Upper lobe of left lung (tissue), 6 donors: ENCODE data around the gene OR5AU1. TPM values are rescaled to one million over a fixed set of nuclear protein-coding genes. Genes with fewer than 3 reads are reported as not detected.
"Not testable (repeated sequence)": the region's sequence is repeated elsewhere in the genome, so short reads cannot be mapped to it uniquely, and the experiment has no call there.

ENCODE experiments used
- ATAC-seq, 2 donors: fragments of 200-7000 bp; cut with Tn5 transposase; one replicate each; pipeline ENCODE4 v1.9.1; 2022; ENCODE audit warnings: mild to moderate bottlenecking in 2 of 2, moderate library complexity in 2 of 2; ENCODE audit not compliant: low FRiP score in 2 of 2
- DNase-seq, 2 donors: peaks; one replicate each; pipeline ENCODE4 v3.0.0-alpha.2; 2019 to 2020
- H3K27ac ChIP-seq, 4 donors: fragments of 200-600 bp; sonication (generic); one replicate each; pipeline ENCODE4 v1.5.1; 2016 to 2019
- H3K27me3 ChIP-seq, 4 donors: fragments of 200-600 bp; sonication (generic); one replicate each; pipeline ENCODE4 v1.5.1; 2017 to 2019
- H3K36me3 ChIP-seq, 4 donors: fragments of 200-600 bp; sonication (generic); one replicate each; pipeline ENCODE4 v1.5.1; 2016 to 2019
- H3K4me1 ChIP-seq, 4 donors: fragments of 200-600 bp; sonication (generic); one replicate each; pipeline ENCODE4 v1.5.1; 2018 to 2019
- H3K4me3 ChIP-seq, 4 donors: fragments of 200-600 bp; sonication (generic); one replicate each; pipeline ENCODE4 v1.5.1; 2017 to 2019; ENCODE audit warnings: mild to moderate bottlenecking in 2 of 4, moderate library complexity in 1 of 4
- H3K9me3 ChIP-seq, 4 donors: fragments of 200-600 bp; sonication (generic); one replicate each; pipeline ENCODE4 v1.5.1; 2018 to 2019
- EP300 ChIP-seq, 4 donors: sonication (generic); formaldehyde crosslinking; IDR thresholded peaks; one replicate each; pipeline ENCODE4 v1.5.1; 2017; ENCODE audit warnings: antibody characterized with exemption in 4 of 4, control low read depth in 2 of 4
- POLR2A ChIP-seq, 4 donors: fragments of 450-650 bp; IDR thresholded peaks; one replicate each; pipeline ENCODE4 v1.5.1; 2016 to 2017; ENCODE audit warnings: antibody characterized with exemption in 4 of 4, mild to moderate bottlenecking in 2 of 4
- POLR2AphosphoS5 ChIP-seq, 2 donors: sonication (generic); formaldehyde crosslinking; IDR thresholded peaks; one replicate each; pipeline ENCODE4 v1.5.1; 2017; ENCODE audit warnings: antibody characterized with exemption in 2 of 2
- WGBS, 2 donors: methylation state at CpG; one replicate each; pipeline ENCODE4 v1.1.5; 2017 to 2018; 5-methylcytosine and 5-hydroxymethylcytosine counted together
- total RNA-seq, 6 donors: library from RNA; depleted of rRNA in 4 of 6; stranded (reverse); fragments of >200 nt in 4 of 6; gene quantifications; one replicate each; pipeline versions ENCODE4 v1.1.0 to v1.2.1, GENCODE V29; 2016 to 2021
- TF ChIP-seq, protein P1 (sequence below), 6 experiments: fragments of 450-650 bp in 4 of 6; fragments of 200-600 bp in 2 of 6; sonication (generic) in 2 of 6; IDR thresholded peaks; one replicate each; pipeline ENCODE4 v1.5.1; 2016 to 2019; ENCODE audit warnings: antibody characterized with exemption in 6 of 6
- donor health status: DM: no; HTN: no; CAD: no; lungs with moderate emphysema.
- donor health status: DM: no; HTN: yes; CAD: no; lungs with severe emphysema.

Gene OR5AU1
- total RNA-seq, 6 donors from 2014 or later: not detected

DNA sequence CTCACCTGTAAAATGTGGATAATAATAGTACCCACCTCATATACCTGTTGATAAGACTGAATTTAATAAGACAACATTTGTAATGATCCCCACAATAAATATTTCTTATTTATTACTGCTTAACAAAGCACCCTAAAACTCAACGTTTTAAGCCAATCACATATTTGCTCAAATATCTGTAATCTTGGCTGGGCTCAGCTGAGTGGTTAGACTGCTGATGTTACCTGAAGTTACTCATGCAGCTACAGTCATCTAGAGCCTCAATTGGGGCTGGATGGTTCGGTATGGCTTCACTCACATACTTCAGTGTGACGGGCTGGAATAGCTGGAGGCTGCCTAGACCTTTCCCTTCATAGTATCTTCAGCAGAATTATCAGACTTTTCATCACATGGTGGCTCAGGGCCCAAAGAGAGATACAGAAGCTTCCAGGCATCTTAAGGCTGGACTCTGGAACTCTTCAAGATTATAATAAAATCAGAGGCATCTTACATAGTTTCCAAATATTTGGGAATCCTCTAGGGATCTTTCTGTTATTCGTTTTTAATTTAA lies 4.3 kb upstream of the OR5AU1 start:
- no peak for TF ChIP-seq POLR2A (IDR thresholded peaks at IDR 0.05)
- TF ChIP-seq POLR2AphosphoS5 (IDR thresholded peaks at IDR 0.05): no peak
- TF ChIP-seq, protein P1, sequence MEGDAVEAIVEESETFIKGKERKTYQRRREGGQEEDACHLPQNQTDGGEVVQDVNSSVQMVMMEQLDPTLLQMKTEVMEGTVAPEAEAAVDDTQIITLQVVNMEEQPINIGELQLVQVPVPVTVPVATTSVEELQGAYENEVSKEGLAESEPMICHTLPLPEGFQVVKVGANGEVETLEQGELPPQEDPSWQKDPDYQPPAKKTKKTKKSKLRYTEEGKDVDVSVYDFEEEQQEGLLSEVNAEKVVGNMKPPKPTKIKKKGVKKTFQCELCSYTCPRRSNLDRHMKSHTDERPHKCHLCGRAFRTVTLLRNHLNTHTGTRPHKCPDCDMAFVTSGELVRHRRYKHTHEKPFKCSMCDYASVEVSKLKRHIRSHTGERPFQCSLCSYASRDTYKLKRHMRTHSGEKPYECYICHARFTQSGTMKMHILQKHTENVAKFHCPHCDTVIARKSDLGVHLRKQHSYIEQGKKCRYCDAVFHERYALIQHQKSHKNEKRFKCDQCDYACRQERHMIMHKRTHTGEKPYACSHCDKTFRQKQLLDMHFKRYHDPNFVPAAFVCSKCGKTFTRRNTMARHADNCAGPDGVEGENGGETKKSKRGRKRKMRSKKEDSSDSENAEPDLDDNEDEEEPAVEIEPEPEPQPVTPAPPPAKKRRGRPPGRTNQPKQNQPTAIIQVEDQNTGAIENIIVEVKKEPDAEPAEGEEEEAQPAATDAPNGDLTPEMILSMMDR (IDR thresholded peaks at IDR 0.05): no peak
- TF ChIP-seq EP300 (IDR thresholded peaks at IDR 0.05): no peak
- DNase-seq (no peak), ATAC-seq (no peak)
- H3K4me3 ChIP-seq: no peak overlapping the region
- WGBS, 2 donors: 70 to 86% methylated on average over 4 of the region's 4 CpGs
- H3K9me3 ChIP-seq: no peaks in the 10 kb centered on the region
- H3K36me3 ChIP-seq: no peaks in the 10 kb centered on the region
- H3K4me1 ChIP-seq: no peaks in the 10 kb centered on the region
- no peaks in the 10 kb centered on the region for H3K27me3 ChIP-seq
- H3K27ac ChIP-seq: no peak overlapping the region

DNA sequence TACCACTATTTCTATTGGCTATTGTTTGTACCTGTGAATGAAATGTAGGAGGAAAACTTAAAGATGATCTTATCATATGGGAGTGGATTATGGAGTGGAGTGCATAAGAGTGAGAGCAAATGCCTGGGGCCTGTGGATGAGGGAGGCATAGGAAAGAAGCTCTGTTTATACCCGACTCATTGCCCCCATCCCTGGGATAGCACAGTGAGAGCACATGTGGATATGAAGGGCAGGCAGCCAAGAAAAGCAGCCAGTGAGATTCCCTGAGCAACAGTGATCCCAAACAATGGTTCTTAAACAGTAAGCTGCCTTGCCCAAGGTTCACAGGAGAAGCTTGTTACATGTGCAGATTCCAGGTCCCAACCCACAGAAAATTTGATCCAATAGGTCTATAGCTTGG lies 2.3 kb upstream of the OR5AU1 start:
- not testable (repeated sequence) for H3K27ac ChIP-seq, H3K4me1 ChIP-seq, H3K4me3 ChIP-seq, DNase-seq, H3K36me3 ChIP-seq, ATAC-seq, H3K9me3 ChIP-seq, H3K27me3 ChIP-seq
- 36 to 70% methylated on average over 1 of the region's 1 CpG for WGBS, 2 donors

DNA sequence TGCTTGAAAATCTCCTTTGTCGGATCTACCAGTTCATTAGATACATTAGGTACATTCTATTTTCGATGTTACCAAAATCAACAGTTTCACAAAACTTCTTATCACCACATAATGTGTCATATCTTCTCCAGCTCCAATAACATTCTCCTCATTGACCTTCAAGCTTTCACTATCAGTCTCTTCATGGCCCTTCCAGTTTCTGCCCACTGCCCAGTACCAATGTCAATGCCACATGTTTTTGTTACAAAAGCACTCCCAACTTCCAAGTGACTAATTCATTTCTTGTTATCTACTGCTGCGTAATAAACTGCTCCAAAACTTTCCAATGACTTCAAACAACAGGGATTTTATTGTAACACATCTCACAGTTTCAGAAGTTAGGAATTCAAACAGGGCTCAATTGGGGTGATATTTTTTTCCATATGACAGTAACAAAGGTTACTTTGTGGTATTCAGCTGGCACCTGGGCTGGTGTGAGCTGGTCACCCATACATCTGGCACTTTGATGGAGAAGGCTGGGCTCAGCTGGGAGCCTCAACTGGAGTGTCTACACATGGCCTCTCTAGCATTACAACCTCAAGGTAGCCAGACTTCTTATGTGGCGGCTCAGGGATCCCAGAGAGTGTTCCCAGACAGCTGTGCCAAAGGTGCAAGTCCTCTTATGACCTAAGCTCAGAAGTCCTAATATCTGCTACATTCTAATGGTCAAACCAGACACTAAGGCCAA lies 6.1 kb downstream of the OR5AU1 start:
- H3K4me1 ChIP-seq: no peaks in the 10 kb centered on the region
- H3K36me3 ChIP-seq: no peaks in the 10 kb centered on the region
- TF ChIP-seq, protein P1 (IDR thresholded peaks at IDR 0.05): no peak
- no peak for TF ChIP-seq POLR2AphosphoS5 (IDR thresholded peaks at IDR 0.05)
- no peak for TF ChIP-seq POLR2A (IDR thresholded peaks at IDR 0.05)
- no peak for TF ChIP-seq EP300 (IDR thresholded peaks at IDR 0.05)
- no peak overlapping the region for H3K27ac ChIP-seq
- ATAC-seq (no peak), DNase-seq (no peak)
- 87 to 94% methylated on average over 3 to 4 of the region's 4 CpGs for whole genome bisulfite sequencing, 2 donors
- H3K4me3 ChIP-seq: no peak overlapping the region
- H3K9me3 ChIP-seq: peaks cover 3 to 12% (median 6%) of the 10 kb centered on the region in 4 donors
- H3K27me3 ChIP-seq: no peaks in the 10 kb centered on the region

DNA sequence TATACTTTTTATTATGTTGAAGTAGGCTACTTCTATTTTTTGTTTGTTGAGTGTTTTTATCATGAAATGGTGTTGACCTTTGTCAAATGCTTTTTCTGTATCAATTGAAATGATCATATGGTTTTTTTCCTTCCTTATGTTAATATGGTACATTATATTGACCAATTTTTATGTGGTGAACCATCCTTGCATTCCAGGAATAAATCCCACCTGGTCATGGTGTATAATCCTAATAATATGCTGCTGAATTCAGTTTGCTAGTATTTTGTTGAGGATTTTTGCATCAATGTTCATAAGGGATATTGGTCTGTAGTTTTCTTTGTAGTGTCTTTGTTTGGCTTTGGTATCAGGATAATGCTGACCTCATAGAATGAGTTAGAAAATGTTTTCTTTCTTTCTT lies 10.4 kb downstream of the OR5AU1 start:
- TF ChIP-seq POLR2AphosphoS5 (IDR thresholded peaks at IDR 0.05) (no peak), EP300 (IDR thresholded peaks at IDR 0.05) (no peak), POLR2A (IDR thresholded peaks at IDR 0.05) (no peak)
- TF ChIP-seq, protein P1 (IDR thresholded peaks at IDR 0.05): no peak
- DNase-seq (no peak), ATAC-seq (no peak)
- Histone ChIP-seq H3K27ac (no peak overlapping the region), H3K4me3 (no peak overlapping the region), H3K9me3 (peaks cover 3 to 12% (median 6%) of the 10 kb centered on the region in 4 donors), H3K27me3 (no peaks in the 10 kb centered on the region), H3K36me3 (no peaks in the 10 kb centered on the region), H3K4me1 (no peaks in the 10 kb centered on the region)

DNA sequence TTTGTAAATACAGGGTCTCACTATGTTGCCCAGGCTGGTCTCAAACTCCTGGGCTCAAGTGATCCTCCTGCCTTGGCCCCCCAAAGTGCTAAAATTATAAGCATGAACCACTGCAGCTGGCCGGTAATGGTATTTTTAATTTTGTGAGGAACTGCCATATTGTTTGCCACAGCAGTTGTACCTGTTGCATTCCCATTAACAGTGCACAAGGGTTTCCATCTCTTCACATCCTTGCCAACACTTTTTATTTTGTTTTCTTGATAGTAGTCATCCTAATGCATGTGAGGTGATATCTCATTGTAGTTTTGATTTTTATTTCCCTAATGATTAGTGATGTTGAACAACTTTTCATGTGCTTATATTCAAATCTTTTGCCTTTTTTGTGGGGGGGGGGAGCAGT lies 13.5 kb downstream of the OR5AU1 start:
- WGBS, 2 donors: 100% methylated on average over 1 of the region's 1 CpG
- no peaks in the 10 kb centered on the region for H3K27me3 ChIP-seq
- ATAC-seq (no peak), DNase-seq (no peak)
- no peak overlapping the region for H3K27ac ChIP-seq
- no peaks in the 10 kb centered on the region for H3K4me1 ChIP-seq
- H3K36me3 ChIP-seq: no peaks in the 10 kb centered on the region
- H3K9me3 ChIP-seq: peaks cover 3 to 12% (median 6%) of the 10 kb centered on the region in 4 donors
- TF ChIP-seq EP300 (IDR thresholded peaks at IDR 0.05) (no peak), POLR2AphosphoS5 (IDR thresholded peaks at IDR 0.05) (no peak), POLR2A (IDR thresholded peaks at IDR 0.05) (no peak)
- TF ChIP-seq, protein P1 (IDR thresholded peaks at IDR 0.05): no peak
- H3K4me3 ChIP-seq: no peak overlapping the region
